GM19193 (cell line): ENCODE results near the gene EXOC7.

Source experiments
- POLR2A ChIP-seq: IDR thresholded peaks from 4 replicates; pipeline ENCODE4 v1.6.1; 2011; ENCODE audit not compliant: insufficient read depth, insufficient read length; ENCODE audit errors: extremely low read depth

EXOC7 gene

GRCh38 chr17:76050538-76051467, 52.8 kb downstream of the EXOC7 start:
- TF ChIP-seq POLR2A: no peak

GRCh38 chr17:76049836-76050537, 53.6 kb downstream of the EXOC7 start:
- TF ChIP-seq POLR2A: no peak

GRCh38 chr17:76049239-76049638, 54.3 kb downstream of the EXOC7 start:
- no peak for TF ChIP-seq POLR2A

- no peak for TF ChIP-seq POLR2A
These were observed 54.9 kb downstream of the EXOC7 start for GRCh38 chr17:76048711-76049110.

- no peak for TF ChIP-seq POLR2A
These were observed 55.5 kb downstream of the EXOC7 start for GRCh38 chr17:76048025-76048605.

GRCh38 chr17:76046064-76046463, 57.5 kb downstream of the EXOC7 start:
- TF ChIP-seq POLR2A: no peak

- TF ChIP-seq POLR2A: no peak
These were observed 63.2 kb downstream of the EXOC7 start for GRCh38 chr17:76040376-76040775.

GRCh38 chr17:76039121-76039520, 64.5 kb downstream of the EXOC7 start:
- no peak for TF ChIP-seq POLR2A

GRCh38 chr17:76038050-76038449, 65.5 kb downstream of the EXOC7 start:
- no peak for TF ChIP-seq POLR2A

- TF ChIP-seq POLR2A: no peak
These were observed 66.9 kb downstream of the EXOC7 start for GRCh38 chr17:76036497-76037261.

- TF ChIP-seq POLR2A: no peak
These were observed 68.9 kb downstream of the EXOC7 start for GRCh38 chr17:76034428-76035350.

GRCh38 chr17:76033139-76033538, 70.4 kb downstream of the EXOC7 start:
- no peak for TF ChIP-seq POLR2A

- no peak for TF ChIP-seq POLR2A
These were observed 70.8 kb downstream of the EXOC7 start for GRCh38 chr17:76032780-76033108.

- no peak for TF ChIP-seq POLR2A
These were observed 71.4 kb downstream of the EXOC7 start for GRCh38 chr17:76032073-76032779.
